GM18505 (cell line): ENCODE data around the gene KIF1B.
"Not testable (repeated sequence)": the region's sequence is repeated elsewhere in the genome, so short reads cannot be mapped to it uniquely, and the experiment has no call there.

Experiments
- ATAC-seq: cut with Tn5 transposase; IDR thresholded peaks from one replicate; pipeline ENCODE4 v1.9.1; 2021; ENCODE audit not compliant: unreplicated experiment
- POLR2A ChIP-seq: IDR thresholded peaks from 4 replicates; pipeline ENCODE4 v1.6.1; 2011; ENCODE audit warnings: borderline replicate concordance; ENCODE audit not compliant: insufficient read depth, insufficient read length; ENCODE audit errors: extremely low read depth

Gene KIF1B

DNA sequence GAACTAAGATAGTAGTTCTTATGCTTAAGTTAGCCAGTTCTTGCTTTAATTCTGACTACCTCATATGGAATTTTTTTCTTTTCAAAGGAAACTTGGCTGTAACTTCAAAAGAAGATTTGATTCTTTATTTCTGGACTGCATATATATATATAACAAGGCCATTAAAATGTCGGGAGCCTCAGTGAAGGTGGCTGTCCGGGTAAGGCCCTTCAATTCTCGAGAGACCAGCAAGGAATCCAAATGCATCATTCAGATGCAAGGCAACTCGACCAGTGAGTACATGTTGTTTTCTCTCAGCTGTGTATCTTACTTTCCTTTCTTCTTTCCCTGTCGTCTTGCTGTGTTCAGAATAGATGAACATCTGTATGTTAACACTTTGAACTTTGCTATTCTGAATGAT is 21.8 kb downstream of the KIF1B start:
- no peak for ATAC-seq
- no peak for TF ChIP-seq POLR2A

DNA sequence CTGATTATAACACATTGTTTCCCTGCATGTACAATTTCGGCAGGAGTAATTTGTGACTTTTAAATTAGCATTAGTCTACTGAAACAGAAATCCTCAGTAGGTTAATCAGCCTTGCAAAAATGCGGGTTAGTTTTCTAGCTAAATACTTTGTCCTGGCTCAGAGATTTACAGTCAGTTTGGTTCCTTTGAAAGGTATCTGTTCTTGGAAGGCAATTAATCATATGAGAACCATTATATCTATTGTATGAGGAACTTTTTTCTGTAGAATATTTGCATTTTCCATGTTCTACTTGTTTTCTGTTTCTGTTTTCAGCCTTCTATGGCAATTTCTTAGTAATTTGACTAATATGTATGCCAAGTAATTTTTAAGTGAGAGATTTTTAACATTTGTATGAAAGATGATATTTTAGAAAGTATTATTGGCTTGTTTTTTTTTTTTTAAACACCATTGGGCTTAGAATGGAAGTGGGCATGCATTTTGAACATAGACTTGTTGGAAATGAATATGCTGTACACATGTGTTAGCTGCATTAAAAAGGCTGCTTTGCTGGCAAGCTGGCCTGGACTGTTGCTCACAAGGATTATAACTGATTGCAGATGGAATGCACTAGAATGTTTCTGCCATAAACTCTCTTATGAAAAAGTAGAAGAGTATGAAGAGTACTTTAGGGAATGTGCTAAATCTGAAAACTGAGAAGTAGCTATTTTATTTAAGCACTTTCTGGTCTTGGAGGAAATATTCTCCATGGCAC is 26.2 kb downstream of the KIF1B start:
- ATAC-seq: no peak
- TF ChIP-seq POLR2A: no peak

DNA sequence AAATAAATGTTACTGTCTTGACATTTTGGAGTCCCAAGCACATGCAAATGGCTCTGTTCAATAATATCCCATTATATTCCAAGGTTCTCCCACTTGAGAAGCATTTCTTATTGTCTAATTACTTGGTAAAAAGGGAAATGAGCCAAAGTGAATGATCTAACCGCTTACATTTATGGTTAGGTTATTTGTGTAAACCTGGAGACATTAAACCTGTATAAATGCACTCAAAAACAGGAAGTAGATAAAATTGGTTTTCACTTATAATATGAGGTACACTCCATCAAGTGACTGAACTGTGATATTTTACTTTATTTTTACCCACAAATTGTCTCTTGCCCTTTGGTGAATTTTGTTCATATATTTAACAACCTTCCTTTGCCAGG is 26.8 kb downstream of the KIF1B start:
- no peak for ATAC-seq
- TF ChIP-seq POLR2A: no peak

DNA sequence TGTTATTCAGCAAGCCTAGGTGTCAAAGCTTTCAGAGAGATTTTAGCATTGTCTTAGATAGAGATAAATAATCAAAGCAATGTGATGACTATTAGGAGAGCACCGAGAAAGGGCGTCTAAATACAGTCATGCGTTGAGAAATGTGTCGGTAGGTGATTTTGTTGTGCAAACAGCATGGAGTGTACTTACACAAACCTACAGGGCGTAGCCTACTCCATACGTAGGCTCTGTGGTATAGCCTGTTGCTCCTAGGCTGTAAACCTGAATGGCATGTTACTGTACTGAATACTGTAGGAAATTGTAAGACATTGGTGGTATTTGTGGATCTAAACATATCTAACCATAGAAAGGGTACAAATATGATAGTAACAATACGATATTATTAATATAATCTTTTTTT is 31.8 kb downstream of the KIF1B start:
- no peak for TF ChIP-seq POLR2A
- ATAC-seq: no peak

DNA sequence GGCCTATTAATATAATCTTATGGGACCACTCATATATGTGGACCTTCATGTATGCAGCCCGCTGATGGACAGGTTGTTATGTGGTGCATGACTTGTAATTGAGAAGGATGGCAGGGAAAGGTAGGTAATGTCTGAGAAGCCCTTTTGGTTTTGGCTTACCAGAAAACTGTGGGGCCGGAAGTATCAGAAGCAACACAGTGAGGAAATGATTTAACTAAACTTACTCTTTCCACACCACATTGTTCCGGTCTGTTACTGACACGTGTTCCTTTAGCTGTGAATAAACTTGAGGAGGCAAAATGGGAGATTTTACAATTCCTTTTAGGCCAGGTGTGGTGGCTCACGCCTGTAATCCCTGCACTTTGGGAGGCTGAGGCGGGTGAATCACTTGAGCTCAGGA is 32.4 kb downstream of the KIF1B start:
- ATAC-seq: no peak
- no peak for TF ChIP-seq POLR2A

DNA sequence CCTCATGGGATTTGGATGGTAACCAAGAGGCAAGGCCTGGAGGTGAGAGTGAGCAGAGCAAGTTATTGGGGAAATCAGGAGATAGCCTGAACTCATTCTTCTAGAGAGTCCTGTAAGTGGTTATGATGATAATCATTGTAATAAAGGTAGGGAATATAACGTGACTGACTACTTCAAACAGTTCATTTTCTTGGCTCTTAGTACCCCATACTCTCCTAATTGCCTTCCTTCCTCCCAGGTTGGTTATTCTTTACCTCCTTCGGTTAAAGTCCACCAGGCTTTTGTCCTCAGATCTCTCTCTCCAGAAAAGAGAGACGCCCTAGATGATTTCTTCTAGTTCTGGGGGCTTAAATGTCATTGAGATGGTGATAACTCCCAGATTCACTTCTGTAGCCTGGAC is 35.3 kb downstream of the KIF1B start:
- ATAC-seq: no peak

DNA sequence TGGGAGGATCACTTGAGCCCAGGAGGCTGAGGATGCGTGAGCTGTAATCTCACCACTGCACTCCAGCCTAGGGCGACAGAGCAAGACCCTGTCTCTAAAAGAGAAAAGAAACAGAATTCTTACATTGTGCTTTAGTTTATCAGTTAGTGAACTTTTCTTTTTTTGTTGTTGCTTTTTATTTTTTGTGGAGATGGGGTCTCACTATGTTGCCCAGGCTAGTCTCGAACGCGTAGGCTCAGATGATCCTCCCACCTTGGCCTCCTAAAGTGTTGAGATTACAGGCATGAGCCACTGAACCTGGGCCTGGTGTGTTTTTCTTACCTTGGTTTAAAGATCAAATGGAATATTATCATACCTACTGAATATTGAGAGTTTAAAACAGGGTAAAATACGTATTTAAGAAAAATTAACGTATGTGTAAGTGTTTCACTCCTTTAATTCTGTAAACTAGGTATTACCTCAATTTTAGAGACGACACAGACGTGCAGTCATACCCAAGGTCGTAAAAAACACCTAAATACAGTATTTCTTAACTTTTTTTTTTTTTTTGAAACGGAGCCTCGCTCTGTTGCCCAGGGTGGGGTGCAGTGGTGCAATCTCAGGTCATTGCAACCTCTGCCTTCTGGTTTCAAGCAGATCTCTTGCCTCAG is 39.6 kb downstream of the KIF1B start:
- no peak for ATAC-seq
- TF ChIP-seq POLR2A: no peak

More for the DNA sequence above, 35.3 kb downstream of the KIF1B start:
- no peak for TF ChIP-seq POLR2A

DNA sequence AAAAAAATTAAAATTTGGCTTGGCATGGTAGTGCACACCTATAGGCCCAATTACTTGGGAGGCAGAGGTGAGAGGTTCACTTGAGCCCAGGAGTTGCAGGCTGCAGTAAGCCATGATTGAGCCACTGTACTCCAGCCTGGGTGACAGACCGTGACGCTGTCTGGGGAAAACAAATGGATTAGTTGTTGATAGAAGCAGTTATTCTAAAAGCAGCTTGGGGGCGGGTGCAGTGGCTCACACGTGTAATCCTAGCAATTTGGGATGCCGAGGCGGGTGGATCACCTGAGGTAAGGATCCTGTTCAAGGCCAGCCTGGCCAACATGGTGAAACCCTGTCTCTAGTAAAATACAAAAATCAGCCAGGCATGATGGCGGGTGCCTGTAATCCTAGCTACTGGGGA is 40.3 kb downstream of the KIF1B start:
- ATAC-seq: no peak
- no peak for TF ChIP-seq POLR2A

DNA sequence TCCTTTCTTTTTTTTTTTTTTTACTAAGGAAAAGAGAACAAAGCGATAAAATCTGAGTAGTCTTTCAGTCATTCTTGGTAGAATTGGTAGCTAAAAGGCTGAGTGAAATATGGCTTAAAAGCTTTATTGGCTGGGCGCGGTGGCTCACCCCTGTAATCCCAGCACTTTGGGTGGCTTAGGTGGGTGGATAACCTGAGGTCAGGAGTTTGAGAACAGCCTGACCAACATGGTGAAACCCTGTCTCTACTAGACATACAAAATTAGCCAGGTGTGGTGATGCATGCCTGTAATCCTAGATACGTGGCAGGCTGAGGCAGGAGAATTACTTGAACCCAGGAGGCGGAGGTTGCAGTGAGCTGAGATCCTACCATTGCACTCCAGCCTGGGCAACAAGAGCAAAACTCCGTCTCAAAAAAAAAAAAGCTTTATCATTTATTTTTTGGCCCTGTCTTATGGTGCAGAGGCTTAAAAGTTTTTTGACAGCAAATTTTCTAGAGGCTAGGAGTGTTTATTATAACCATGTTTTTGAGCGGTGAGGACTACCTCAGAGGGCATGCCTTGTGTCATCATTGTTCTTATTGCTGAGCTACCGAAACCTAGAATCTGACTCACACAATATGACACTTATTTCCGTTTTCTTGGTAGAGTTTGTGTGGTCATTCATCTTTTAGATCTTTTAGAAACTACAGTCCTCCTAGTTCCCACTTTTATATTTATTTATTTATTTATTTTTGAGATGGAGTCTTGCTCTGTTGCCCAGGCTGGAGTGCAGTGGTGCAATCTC is 41.1 kb downstream of the KIF1B start:
- ATAC-seq: not testable (repeated sequence)

DNA sequence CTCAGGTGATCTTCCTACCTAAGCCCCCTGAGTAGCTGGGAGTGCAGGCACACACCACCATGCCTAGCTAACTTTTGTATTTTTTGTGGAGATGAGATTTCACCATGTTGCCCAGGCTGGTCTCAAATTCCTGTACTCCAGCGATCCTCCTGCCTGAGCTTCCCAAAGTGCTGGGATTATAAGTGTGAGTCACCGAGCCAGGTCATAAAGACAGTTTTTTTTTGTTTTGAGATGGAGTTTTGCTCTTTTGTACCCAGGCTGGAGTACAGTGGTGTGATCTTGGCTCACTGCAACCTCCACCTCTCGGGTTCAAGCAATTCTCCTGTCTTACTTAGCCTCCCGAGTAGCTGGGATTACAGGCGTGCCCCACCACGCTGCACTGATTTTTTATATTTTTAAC is 42.1 kb downstream of the KIF1B start:
- TF ChIP-seq POLR2A: no peak
- no peak for ATAC-seq

DNA sequence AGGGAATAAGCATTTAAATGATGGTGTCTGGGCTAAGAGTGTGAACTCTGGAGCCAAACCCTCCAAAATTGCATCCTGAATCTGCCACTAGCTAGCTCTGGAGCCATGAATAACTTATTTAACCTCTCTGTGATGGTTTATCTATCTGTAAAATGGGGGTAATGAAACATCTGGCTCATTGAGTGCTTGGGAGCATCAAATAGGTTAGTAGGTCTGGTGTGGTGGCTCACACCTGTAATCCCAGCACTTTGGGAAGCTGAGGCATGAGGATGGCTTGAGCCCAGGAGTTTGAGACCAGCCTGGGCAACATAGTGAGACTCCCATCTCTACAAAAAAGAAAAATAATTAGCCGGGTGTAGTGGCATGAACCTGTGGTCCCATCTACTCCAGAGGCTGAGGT is 42.8 kb downstream of the KIF1B start:
- no peak for TF ChIP-seq POLR2A
- no peak for ATAC-seq

DNA sequence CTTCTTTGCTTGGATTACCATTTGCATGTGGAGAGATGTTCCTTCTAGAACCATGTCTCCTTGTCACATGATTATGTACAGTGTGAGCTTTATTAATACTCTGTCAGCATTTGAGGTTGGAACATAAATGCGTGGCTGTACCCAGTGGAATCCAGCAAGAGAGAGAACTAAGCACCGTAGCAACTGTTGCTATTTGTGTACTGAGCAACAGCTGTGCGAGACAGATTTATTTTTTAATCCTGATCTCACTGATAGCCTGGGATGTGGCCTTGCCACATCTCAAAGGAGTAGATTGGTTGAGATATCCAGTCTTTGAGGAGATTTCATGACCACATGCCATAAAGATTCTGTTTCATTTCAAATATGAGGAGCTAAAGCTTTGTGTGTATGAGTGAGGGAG is 43.4 kb downstream of the KIF1B start:
- no peak for ATAC-seq
- no peak for TF ChIP-seq POLR2A

DNA sequence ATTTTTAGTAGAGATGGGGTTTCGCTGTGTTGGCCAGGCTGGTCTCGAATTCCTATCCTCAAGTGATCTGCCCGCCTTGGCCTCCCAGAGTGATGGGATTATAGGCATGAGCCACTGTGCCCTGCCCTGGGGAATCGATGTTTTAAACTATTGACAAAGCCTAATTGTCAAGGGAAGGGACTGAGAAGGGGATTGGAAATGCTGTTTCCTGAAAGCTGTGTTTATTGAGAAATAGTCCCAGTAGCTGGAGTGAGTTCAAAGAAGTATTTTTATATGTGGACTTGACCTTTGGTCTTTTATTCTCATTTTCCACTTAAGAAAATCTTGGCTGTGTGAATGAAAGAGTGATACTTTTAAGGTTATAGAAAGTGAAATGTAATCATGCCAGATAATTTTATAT is 47.5 kb downstream of the KIF1B start:
- no peak for TF ChIP-seq POLR2A
- no peak for ATAC-seq

DNA sequence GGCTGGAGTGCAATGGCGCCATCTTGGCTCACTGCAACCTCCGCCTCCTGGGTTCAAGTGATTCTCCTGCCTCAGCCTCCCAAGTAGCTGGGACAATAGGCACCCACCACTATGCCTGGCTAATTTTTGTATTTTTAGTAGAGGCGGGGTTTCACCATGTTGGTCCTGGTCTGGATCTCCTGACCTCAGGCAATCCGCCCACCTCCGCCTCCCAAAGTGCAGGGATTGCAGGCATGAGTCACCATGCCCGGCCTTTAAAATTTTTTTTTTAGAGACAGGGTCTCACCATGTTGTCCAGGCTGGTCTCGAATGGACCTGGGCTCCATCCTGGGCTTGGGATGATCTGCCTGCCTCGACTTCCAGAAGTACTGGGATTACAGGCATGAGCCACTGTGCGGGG is 49.2 kb downstream of the KIF1B start:
- ATAC-seq: not testable (repeated sequence)
